ENCODE measurements around the gene CORO2A.

DNA sequence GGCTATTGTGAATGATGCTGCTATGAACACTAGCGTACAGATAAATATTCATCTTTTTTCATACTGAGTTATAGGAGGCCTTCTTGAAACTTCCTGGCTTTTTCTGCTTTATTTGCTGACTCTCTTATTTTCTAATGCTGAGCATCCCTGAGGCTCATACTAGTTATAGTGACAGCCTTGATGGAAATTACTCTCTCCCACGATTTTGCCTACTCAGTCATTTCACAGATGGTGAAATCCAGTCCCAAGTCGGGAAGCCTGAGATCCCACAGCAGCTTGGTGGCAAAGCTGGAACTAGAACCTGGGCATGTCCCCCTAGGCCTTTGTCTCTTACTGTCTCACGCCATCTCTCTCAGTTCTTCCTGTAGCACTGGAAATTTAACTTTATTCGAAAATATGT lies 113.5 kb downstream of the CORO2A start:
- TF ChIP-seq, protein P1, sequence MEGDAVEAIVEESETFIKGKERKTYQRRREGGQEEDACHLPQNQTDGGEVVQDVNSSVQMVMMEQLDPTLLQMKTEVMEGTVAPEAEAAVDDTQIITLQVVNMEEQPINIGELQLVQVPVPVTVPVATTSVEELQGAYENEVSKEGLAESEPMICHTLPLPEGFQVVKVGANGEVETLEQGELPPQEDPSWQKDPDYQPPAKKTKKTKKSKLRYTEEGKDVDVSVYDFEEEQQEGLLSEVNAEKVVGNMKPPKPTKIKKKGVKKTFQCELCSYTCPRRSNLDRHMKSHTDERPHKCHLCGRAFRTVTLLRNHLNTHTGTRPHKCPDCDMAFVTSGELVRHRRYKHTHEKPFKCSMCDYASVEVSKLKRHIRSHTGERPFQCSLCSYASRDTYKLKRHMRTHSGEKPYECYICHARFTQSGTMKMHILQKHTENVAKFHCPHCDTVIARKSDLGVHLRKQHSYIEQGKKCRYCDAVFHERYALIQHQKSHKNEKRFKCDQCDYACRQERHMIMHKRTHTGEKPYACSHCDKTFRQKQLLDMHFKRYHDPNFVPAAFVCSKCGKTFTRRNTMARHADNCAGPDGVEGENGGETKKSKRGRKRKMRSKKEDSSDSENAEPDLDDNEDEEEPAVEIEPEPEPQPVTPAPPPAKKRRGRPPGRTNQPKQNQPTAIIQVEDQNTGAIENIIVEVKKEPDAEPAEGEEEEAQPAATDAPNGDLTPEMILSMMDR (IDR thresholded peaks at IDR 0.05; ENCODE audit: low read depth, low read length): no peak
- no peak for TF ChIP-seq EZH2phosphoT487 (IDR thresholded peaks at IDR 0.05; ENCODE audit: low read depth)

Measured in OCI-LY3 (cell line).